Neural cell (in vitro differentiated cells): ENCODE results near the gene CFAP61.

ENCODE experiments used
- EZH2 ChIP-seq: fragments of 200-600, 300-800 bp; shearing (Covaris generic), sonication (generic); IDR thresholded peaks from 2 replicates; pipeline ENCODE4 v1.6.1; 2014; ENCODE audit warnings: antibody characterized with exemption, low read length, borderline replicate concordance, mild to moderate bottlenecking; ENCODE audit not compliant: insufficient read depth, poor library complexity, severe bottlenecking
- RAD21 ChIP-seq: fragments of 450-650 bp; conservative IDR thresholded peaks from 2 replicates; pipeline ENCODE4 v1.6.1; 2014; ENCODE audit warnings: antibody characterized with exemption, mild to moderate bottlenecking, moderate library complexity
- TF ChIP-seq, protein P1 (sequence below): fragments of 450-650 bp; IDR thresholded peaks from 2 replicates; pipeline ENCODE4 v1.5.1; 2014; ENCODE audit warnings: antibody characterized with exemption, mild to moderate bottlenecking, moderate library complexity; ENCODE audit not compliant: poor library complexity, severe bottlenecking

- TF ChIP-seq, protein P1, sequence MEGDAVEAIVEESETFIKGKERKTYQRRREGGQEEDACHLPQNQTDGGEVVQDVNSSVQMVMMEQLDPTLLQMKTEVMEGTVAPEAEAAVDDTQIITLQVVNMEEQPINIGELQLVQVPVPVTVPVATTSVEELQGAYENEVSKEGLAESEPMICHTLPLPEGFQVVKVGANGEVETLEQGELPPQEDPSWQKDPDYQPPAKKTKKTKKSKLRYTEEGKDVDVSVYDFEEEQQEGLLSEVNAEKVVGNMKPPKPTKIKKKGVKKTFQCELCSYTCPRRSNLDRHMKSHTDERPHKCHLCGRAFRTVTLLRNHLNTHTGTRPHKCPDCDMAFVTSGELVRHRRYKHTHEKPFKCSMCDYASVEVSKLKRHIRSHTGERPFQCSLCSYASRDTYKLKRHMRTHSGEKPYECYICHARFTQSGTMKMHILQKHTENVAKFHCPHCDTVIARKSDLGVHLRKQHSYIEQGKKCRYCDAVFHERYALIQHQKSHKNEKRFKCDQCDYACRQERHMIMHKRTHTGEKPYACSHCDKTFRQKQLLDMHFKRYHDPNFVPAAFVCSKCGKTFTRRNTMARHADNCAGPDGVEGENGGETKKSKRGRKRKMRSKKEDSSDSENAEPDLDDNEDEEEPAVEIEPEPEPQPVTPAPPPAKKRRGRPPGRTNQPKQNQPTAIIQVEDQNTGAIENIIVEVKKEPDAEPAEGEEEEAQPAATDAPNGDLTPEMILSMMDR = no peak
- no peak for TF ChIP-seq EZH2
- TF ChIP-seq RAD21 = no peak
These were observed 220.4 kb downstream of the CFAP61 start for GRCh38 chr20:20272686-20273085.
